Spleen (tissue), 11 donors: Measurements from ENCODE around the gene TRAF4. TPM values are rescaled to one million over a fixed set of nuclear protein-coding genes. Genes with fewer than 3 reads are reported as not detected.

Source experiments
- DNase-seq: peaks from one replicate; pipeline ENCODE4 v3.0.0-alpha.2; 2020
- H3K27ac ChIP-seq, 8 donors: fragments of 200-600 bp; sonication (generic) in 7 of 8; 1 replicate in 4 of 8; 2 replicates in 4 of 8; pipeline versions ENCODE4 v1.5.0 to v1.8.0; 2016 to 2021; ENCODE audit warnings: inconsistent platforms in 4 of 8, mild to moderate bottlenecking in 4 of 8, moderate library complexity in 1 of 8
- H3K27me3 ChIP-seq, 7 donors: fragments of 200-600 bp; sonication (generic) in 6 of 7; replicated peaks in 1 of 7; 1 replicate in 4 of 7; 2 replicates in 3 of 7; pipeline versions ENCODE4 v1.5.0 to v1.8.0; 2016 to 2021; ENCODE audit warnings: inconsistent platforms in 3 of 7, mild to moderate bottlenecking in 1 of 7
- H3K36me3 ChIP-seq, 6 donors: fragments of 200-600 bp; sonication (generic) in 5 of 6; 1 replicate in 4 of 6; 2 replicates in 2 of 6; pipeline versions ENCODE4 v1.5.0 to v1.8.0; 2016 to 2021; ENCODE audit warnings: inconsistent platforms in 2 of 6
- H3K4me1 ChIP-seq, 6 donors: fragments of 200-600 bp; sonication (generic) in 5 of 6; 1 replicate in 3 of 6; 2 replicates in 3 of 6; pipeline versions ENCODE4 v1.5.0 to v1.8.0; 2016 to 2021; ENCODE audit warnings: inconsistent platforms in 3 of 6
- H3K4me3 ChIP-seq, 8 donors: fragments of 200-600 bp; sonication (generic) in 7 of 8; 1 replicate in 4 of 8; 2 replicates in 4 of 8; pipeline versions ENCODE4 v1.5.0 to v1.8.0; 2016 to 2021; ENCODE audit warnings: inconsistent platforms in 4 of 8, mild to moderate bottlenecking in 4 of 8, moderate library complexity in 2 of 8
- H3K9me3 ChIP-seq, 8 donors: fragments of 200-600 bp; sonication (generic) in 7 of 8; 1 replicate in 4 of 8; 2 replicates in 4 of 8; pipeline versions ENCODE4 v1.5.0 to v1.8.0; 2016 to 2021; ENCODE audit warnings: inconsistent platforms in 4 of 8
- POLR2A ChIP-seq, 3 donors: fragments of 450-650 bp; IDR thresholded peaks; one replicate each; pipeline ENCODE4 v1.5.1; 2017; ENCODE audit warnings: antibody characterized with exemption in 3 of 3, mild to moderate bottlenecking in 1 of 3
- POLR2AphosphoS5 ChIP-seq, 3 donors: sonication (generic); formaldehyde crosslinking; IDR thresholded peaks; one replicate each; pipeline ENCODE4 v1.5.1; 2017; ENCODE audit warnings: antibody characterized with exemption in 3 of 3
- WGBS, 5 donors: extraction: QIAGEN DNeasy Blood & Tissue Kit in 3 of 5; methylation state at CpG; one replicate each; pipeline versions ENCODE4 v1.1.5 to v1.1.7; 2013 to 2018; 5-methylcytosine and 5-hydroxymethylcytosine counted together
- intact Hi-C: fragments of 100-400 bp; cut with DNase I; formaldehyde crosslinking; loops from one replicate; pipeline ENCODE4 v1.15.0; 2023; ENCODE audit warnings: low total_unique reads
- polyA plus RNA-seq, 3 donors: library from polyadenylated mRNA; stranded (reverse); fragments of 200-250 nt; gene quantifications; one replicate each; pipeline ENCODE4 v1.2.1, GENCODE V29; 2013
- total RNA-seq, 7 donors: library from RNA; depleted of rRNA in 3 of 7; stranded (reverse); fragments of >200 nt in 3 of 7; fragmentation: NEBNext Ultra II Directional in 4 of 7; extraction: Animal tissue kit (Norgen Biotek cat#: 25700) in 4 of 7; gene quantifications; one replicate each; pipeline versions ENCODE4 v1.1.0 to v1.2.1, GENCODE V29; 2016 to 2021
- TF ChIP-seq, protein P1 (sequence below), 11 experiments: fragments of 200-600 bp in 7 of 11; fragments of 450-650 bp in 4 of 11; sonication (generic) in 4 of 11; IDR thresholded peaks in 8 of 11; conservative IDR thresholded peaks in 3 of 11; 1 replicate in 7 of 11; 2 replicates in 4 of 11; pipeline versions ENCODE4 v1.4.0 to v1.8.0; 2016 to 2021; ENCODE audit warnings: antibody characterized with exemption in 11 of 11, inconsistent platforms in 4 of 11, mild to moderate bottlenecking in 1 of 11
- donor health status: healthy with polysubstance abuse.
- donor health status: DM: no; HTN: no; CAD: no; lungs with moderate emphysema.
- donor health status: DM: no; HTN: no; CAD: no.
- donor health status: Bipolar disorder and iron deficiency.
- donor health status: healthy.
- donor health status: DM: no; HTN: no; CAD: no.
- donor health status: DM: yes; HTN: yes; CAD: no.

The TRAF4 gene
- total and polyA plus RNA-seq, 10 donors: 19.8 to 75.5 (median 34.2) TPM

GRCh38 chr17:28747051-28747691 is 3.4 kb downstream of the TRAF4 start:
- TF ChIP-seq, protein P1, sequence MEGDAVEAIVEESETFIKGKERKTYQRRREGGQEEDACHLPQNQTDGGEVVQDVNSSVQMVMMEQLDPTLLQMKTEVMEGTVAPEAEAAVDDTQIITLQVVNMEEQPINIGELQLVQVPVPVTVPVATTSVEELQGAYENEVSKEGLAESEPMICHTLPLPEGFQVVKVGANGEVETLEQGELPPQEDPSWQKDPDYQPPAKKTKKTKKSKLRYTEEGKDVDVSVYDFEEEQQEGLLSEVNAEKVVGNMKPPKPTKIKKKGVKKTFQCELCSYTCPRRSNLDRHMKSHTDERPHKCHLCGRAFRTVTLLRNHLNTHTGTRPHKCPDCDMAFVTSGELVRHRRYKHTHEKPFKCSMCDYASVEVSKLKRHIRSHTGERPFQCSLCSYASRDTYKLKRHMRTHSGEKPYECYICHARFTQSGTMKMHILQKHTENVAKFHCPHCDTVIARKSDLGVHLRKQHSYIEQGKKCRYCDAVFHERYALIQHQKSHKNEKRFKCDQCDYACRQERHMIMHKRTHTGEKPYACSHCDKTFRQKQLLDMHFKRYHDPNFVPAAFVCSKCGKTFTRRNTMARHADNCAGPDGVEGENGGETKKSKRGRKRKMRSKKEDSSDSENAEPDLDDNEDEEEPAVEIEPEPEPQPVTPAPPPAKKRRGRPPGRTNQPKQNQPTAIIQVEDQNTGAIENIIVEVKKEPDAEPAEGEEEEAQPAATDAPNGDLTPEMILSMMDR (IDR thresholded peaks at IDR 0.05 in 8 of 11, conservative IDR thresholded peaks at IDR 0.05 in 3 of 11): peak in 2 of 11 experiments; percentile 5 to 13
- peak in 2 of 3 donors; percentile 51 to 57 for TF ChIP-seq POLR2AphosphoS5 (IDR thresholded peaks at IDR 0.05)
- TF ChIP-seq POLR2A (IDR thresholded peaks at IDR 0.05): no peak
- peak overlapping the region; percentile 13 to 96 (median 82) for H3K27ac ChIP-seq
- DNase-seq: peak; percentile 73
- peaks cover 31 to 86% (median 72%) of the 10 kb centered on the region in 6 donors for H3K4me1 ChIP-seq
- H3K9me3 ChIP-seq: no peaks in the 10 kb centered on the region
- 56 to 80% (median 72%) methylated on average over 1 to 7 of the region's 7 CpGs for WGBS, 5 donors
- H3K4me3 ChIP-seq: peak overlapping the region in 1 of 8 donors; percentile 91
- intact Hi-C loops: no loop called here
- H3K36me3 ChIP-seq: peaks cover 0 to 44% (median 25%) of the 10 kb centered on the region in 6 donors
- H3K27me3 ChIP-seq: peaks cover 0 to 14% (median 0%) of the 10 kb centered on the region in 7 donors

DNA sequence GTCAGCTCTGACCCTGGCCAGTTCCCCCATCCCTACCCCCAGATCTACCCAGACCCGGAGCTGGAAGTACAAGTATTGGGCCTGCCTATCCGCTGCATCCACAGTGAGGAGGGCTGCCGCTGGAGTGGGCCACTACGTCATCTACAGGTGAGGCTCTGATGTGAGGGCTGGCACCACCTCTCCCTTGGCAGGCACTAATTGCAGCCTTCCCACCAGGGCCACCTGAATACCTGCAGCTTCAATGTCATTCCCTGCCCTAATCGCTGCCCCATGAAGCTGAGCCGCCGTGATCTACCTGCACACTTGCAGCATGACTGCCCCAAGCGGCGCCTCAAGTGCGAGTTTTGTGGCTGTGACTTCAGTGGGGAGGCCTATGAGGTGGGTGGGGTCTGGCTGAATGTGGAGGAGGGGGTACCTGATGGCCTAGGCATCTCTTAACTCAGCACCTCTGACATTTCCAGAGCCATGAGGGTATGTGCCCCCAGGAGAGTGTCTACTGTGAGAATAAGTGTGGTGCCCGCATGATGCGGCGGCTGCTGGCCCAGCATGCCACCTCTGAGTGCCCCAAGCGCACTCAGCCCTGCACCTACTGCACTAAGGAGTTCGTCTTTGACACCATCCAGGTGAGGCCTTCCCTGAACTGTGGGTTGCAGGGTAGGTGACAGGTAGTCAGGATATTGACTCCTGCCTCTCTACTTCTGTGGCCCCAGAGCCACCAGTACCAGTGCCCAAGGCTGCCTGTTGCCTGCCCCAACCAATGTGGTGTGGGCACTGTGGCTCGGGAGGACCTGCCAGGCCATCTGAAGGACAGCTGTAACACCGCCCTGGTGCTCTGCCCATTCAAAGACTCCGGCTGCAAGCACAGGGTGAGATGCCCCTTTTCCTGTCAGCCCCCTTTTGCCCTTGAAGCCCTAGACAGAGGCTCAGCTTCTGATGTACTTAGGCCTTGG is 4.3 kb downstream of the TRAF4 start:
- Histone ChIP-seq H3K27ac (peak overlapping the region in 5 of 8 donors; percentile 38 to 96 (median 94)), H3K36me3 (peaks cover 0 to 49% (median 25%) of the 10 kb centered on the region in 6 donors), H3K4me1 (peaks cover 31 to 81% (median 63%) of the 10 kb centered on the region in 6 donors), H3K4me3 (no peak overlapping the region), H3K27me3 (peaks cover 0 to 14% (median 0%) of the 10 kb centered on the region in 7 donors), H3K9me3 (no peaks in the 10 kb centered on the region)
- intact Hi-C loops: no loop called here
- TF ChIP-seq, protein P1 (IDR thresholded peaks at IDR 0.05 in 8 of 11, conservative IDR thresholded peaks at IDR 0.05 in 3 of 11): no peak
- TF ChIP-seq POLR2AphosphoS5 (IDR thresholded peaks at IDR 0.05): peak in 1 of 3 donors; percentile 2
- no peak for TF ChIP-seq POLR2A (IDR thresholded peaks at IDR 0.05)
- DNase-seq: peak; percentile 74
- WGBS, 5 donors: 81 to 93% (median 89%) methylated on average over 17 to 18 of the region's 18 CpGs

DNA sequence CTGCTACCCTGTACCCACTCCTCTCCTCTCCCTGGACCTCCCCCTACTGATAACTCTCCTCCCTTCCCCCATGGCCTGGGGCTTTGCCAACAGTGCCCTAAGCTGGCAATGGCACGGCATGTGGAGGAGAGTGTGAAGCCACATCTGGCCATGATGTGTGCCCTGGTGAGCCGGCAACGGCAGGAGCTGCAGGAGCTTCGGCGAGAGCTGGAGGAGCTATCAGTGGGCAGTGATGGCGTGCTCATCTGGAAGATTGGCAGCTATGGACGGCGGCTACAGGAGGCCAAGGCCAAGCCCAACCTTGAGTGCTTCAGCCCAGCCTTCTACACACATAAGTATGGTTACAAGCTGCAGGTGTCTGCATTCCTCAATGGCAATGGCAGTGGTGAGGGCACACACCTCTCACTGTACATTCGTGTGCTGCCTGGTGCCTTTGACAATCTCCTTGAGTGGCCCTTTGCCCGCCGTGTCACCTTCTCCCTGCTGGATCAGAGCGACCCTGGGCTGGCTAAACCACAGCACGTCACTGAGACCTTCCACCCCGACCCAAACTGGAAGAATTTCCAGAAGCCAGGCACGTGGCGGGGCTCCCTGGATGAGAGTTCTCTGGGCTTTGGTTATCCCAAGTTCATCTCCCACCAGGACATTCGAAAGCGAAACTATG is 5.2 kb downstream of the TRAF4 start:
- intact Hi-C loops: no loop called here
- WGBS, 5 donors: 62 to 86% (median 85%) methylated on average over 17 to 18 of the region's 18 CpGs
- peak in 2 of 3 donors; percentile 6 to 61 for TF ChIP-seq POLR2AphosphoS5 (IDR thresholded peaks at IDR 0.05)
- TF ChIP-seq, protein P1 (IDR thresholded peaks at IDR 0.05 in 8 of 11, conservative IDR thresholded peaks at IDR 0.05 in 3 of 11): no peak
- Histone ChIP-seq H3K27ac (peak overlapping the region in 4 of 8 donors; percentile 38 to 96 (median 94)), H3K27me3 (peaks cover 0 to 14% (median 0%) of the 10 kb centered on the region in 7 donors), H3K36me3 (peaks cover 0 to 49% (median 25%) of the 10 kb centered on the region in 6 donors), H3K9me3 (no peaks in the 10 kb centered on the region), H3K4me3 (no peak overlapping the region), H3K4me1 (peaks cover 31 to 74% (median 57%) of the 10 kb centered on the region in 6 donors)
- DNase-seq: peak; percentile 68
